HepG2 (cell line): Measurements from ENCODE around the gene MFSD12. TPM values are rescaled to one million over a fixed set of nuclear protein-coding genes. Genes with fewer than 3 reads are reported as not detected.
A peak's percentile ranks its signal among the peaks of the same experiment; 100 is the strongest.

Experiments used
- ATAC-seq: fragments of 200-7000 bp; cut with Tn5 transposase; 3 replicates; pipeline ENCODE4 v1.9.1; 2020; ENCODE audit warnings: mild to moderate bottlenecking, moderate library complexity
- BruUV-seq: library from RNA; stranded (reverse); fragments of 400-500 nt; replicated peaks from 2 replicates; lab custom pipeline; 2021; lab: Mats Ljungman, UMichigan
- CTCF ChIA-PET: fragments of 300-600 bp; formaldehyde crosslinking; extraction: SDS; loops from one replicate; lab custom pipeline; 2021; ENCODE audit warnings: low total read pairs, inconsistent platforms, low intra/inter-chr PET ratio; lab: Yijun Ruan, JAX
- POLR2A ChIA-PET: fragments of 350-600 bp; sonication (Branson Sonifier 250); formaldehyde crosslinking; loops from one replicate; lab custom pipeline; 2020; ENCODE audit warnings: antibody characterized with exemption, inconsistent platforms; lab: Yijun Ruan, JAX
- DNase-seq: peaks from one replicate; pipeline ENCODE4 v3.0.0-alpha.2; 2015; ENCODE audit warnings: low spot score
- FAIRE-seq: peaks from 3 replicates; lab custom pipeline; 2011; peaks lifted over from hg19 to GRCh38; lab: Jason Lieb, UNC
- H2AFZ ChIP-seq: one replicate; pipeline ENCODE4 v1.6.1; 2011; ENCODE audit warnings: low read length, inconsistent platforms
- H3K27ac ChIP-seq: fragments of 300-600 bp; 3 replicates; pipeline ENCODE4 v1.8.0; 2011; ENCODE audit warnings: mixed run types, mild to moderate bottlenecking, mixed read lengths, low read length, inconsistent platforms; ENCODE audit not compliant: insufficient read depth; ENCODE audit errors: extremely low read length
- H3K27me3 ChIP-seq, 2 experiments: fragments of 200-600 bp in 1 of 2; 2 replicates in 1 of 2; 3 replicates in 1 of 2; pipeline versions ENCODE4 v1.6.0 to v1.8.0; 2011; ENCODE audit warnings: low read length in 2 of 2, mild to moderate bottlenecking in 2 of 2, moderate library complexity in 2 of 2, inconsistent platforms in 1 of 2; ENCODE audit not compliant: insufficient read depth in 2 of 2, control insufficient read depth in 1 of 2
- H3K36me3 ChIP-seq, 2 experiments: fragments of 200-600 bp in 1 of 2; replicated peaks in 1 of 2; 2 replicates in 1 of 2; 3 replicates in 1 of 2; pipeline versions ENCODE4 v1.5.1 to v1.8.0; 2011; ENCODE audit warnings: low read length in 2 of 2, inconsistent platforms in 1 of 2; ENCODE audit not compliant: insufficient read depth in 2 of 2, control insufficient read depth in 1 of 2
- H3K4me1 ChIP-seq: 2 replicates; pipeline ENCODE4 v1.5.1; 2012; ENCODE audit warnings: low read length, inconsistent platforms; ENCODE audit not compliant: insufficient read depth
- H3K4me2 ChIP-seq: 2 replicates; pipeline ENCODE4 v1.6.0; 2011; ENCODE audit warnings: low read depth, low read length, inconsistent platforms
- H3K4me3 ChIP-seq, 3 experiments: fragments of 200-600 bp in 1 of 3; sonication (generic), shearing (Covaris generic) in 1 of 3; replicated peaks in 1 of 3; 2 replicates each; pipeline ENCODE4 v1.5.1; 2011 to 2016; ENCODE audit warnings: low read length in 3 of 3, inconsistent platforms in 2 of 3, low read depth in 2 of 3, mild to moderate bottlenecking in 2 of 3, control low read depth in 1 of 3, mixed read lengths in 1 of 3; ENCODE audit not compliant: insufficient read depth in 1 of 3
- H3K79me2 ChIP-seq: one replicate; pipeline ENCODE4 v1.6.1; 2011; ENCODE audit warnings: low read length, inconsistent platforms; ENCODE audit not compliant: insufficient read depth
- H3K9ac ChIP-seq: 2 replicates; pipeline ENCODE4 v1.6.0; 2011; ENCODE audit warnings: mild to moderate bottlenecking, low read depth, low read length, inconsistent platforms; ENCODE audit not compliant: insufficient read depth
- H3K9me3 ChIP-seq: 2 replicates; pipeline ENCODE4 v1.5.1; 2012; ENCODE audit warnings: mild to moderate bottlenecking, low read length
- H4K20me1 ChIP-seq: 2 replicates; pipeline ENCODE4 v1.6.0; 2011; ENCODE audit warnings: inconsistent platforms, mild to moderate bottlenecking, low read length, moderate library complexity; ENCODE audit not compliant: insufficient read depth
- AGO2 ChIP-seq: fragments of 200-400 bp; formaldehyde crosslinking; optimal IDR thresholded peaks from 2 replicates; pipeline ENCODE3; 2017; ENCODE audit warnings: mild to moderate bottlenecking, low read depth, low read length, moderate library complexity
- HNRNPL ChIP-seq: fragments of 200-400 bp; formaldehyde crosslinking; IDR thresholded peaks from 2 replicates; pipeline ENCODE4 v1.6.1; 2017; ENCODE audit warnings: mild to moderate bottlenecking, low read depth, low read length
- ZNF282 ChIP-seq: fragments of 450-650 bp; IDR thresholded peaks from 2 replicates; pipeline ENCODE4 v1.6.1; 2018; ENCODE audit not compliant: partially characterized antibody
- ZNF460 ChIP-seq: sonication (generic); formaldehyde crosslinking; IDR thresholded peaks from 2 replicates; pipeline ENCODE4 v1.5.1; 2020; ENCODE audit warnings: missing genetic modification reagents, mild to moderate bottlenecking, borderline replicate concordance
- ZZZ3 ChIP-seq: sonication (generic); formaldehyde crosslinking; IDR thresholded peaks from 2 replicates; pipeline ENCODE4 v1.4.0; 2020; ENCODE audit warnings: missing genetic modification reagents, mild to moderate bottlenecking, borderline replicate concordance
- WGBS: methylation state at CpG from one replicate; pipeline ENCODE4 v1.1.6; 2017; ENCODE audit warnings: low lambda C conversion rate; 5-methylcytosine and 5-hydroxymethylcytosine counted together
- in situ Hi-C: cut with HindIII; loops from 2 replicates; pipeline ENCODE4 v1.10.0; 2017; ENCODE audit warnings: low pct_unique_long_range_greater_than_20kb; ENCODE audit not compliant: extremely low pct_ligation_motif_present
- intact Hi-C: fragments of 100-400 bp; cut with micrococcal nuclease; formaldehyde crosslinking; loops from one replicate; pipeline ENCODE4 v1.10.0; 2022; ENCODE audit not compliant: unreplicated experiment
- polyA plus RNA-seq, 8 experiments: library from polyadenylated mRNA; depleted of rRNA in 3 of 8; stranded (reverse) in 7 of 8; unstranded in 1 of 8; fragments of >200 nt; fragmentation: Illumina TruSeq in 4 of 8; extraction: Trizol in 4 of 8; gene quantifications; 2 replicates each; pipeline versions ENCODE4 v1.2.1 to v1.2.3, GENCODE V29; 2011 to 2016; ENCODE audit warnings: low read depth in 4 of 8, missing spikeins in 1 of 8, mixed read lengths in 1 of 8; ENCODE audit not compliant: insufficient read depth in 1 of 8
- total RNA-seq, 5 experiments: library from RNA; depleted of rRNA; stranded (reverse); fragments of >200 nt; fragmentation: Illumina TruSeq; extraction: Trizol; gene quantifications; 2 replicates each; pipeline ENCODE4 v1.2.3, GENCODE V29; 2016; ENCODE audit warnings: low read depth in 1 of 5
- TF ChIP-seq, protein P1 (sequence below): sonication (generic); formaldehyde crosslinking; IDR thresholded peaks from 2 replicates; pipeline ENCODE4 v1.9.0; 2022; ENCODE audit warnings: missing genetic modification reagents, mild to moderate bottlenecking, borderline replicate concordance
- TF ChIP-seq, protein P2 (sequence below): sonication (generic); formaldehyde crosslinking; IDR thresholded peaks from 2 replicates; pipeline ENCODE4 v1.4.0; 2020; ENCODE audit warnings: missing genetic modification reagents
- TF ChIP-seq, protein P3 (sequence below): sonication (generic); formaldehyde crosslinking; IDR thresholded peaks from 2 replicates; pipeline ENCODE4 v1.4.0; 2020; ENCODE audit warnings: missing genetic modification reagents
- TF ChIP-seq, protein P4 (sequence below): sonication (generic); formaldehyde crosslinking; IDR thresholded peaks from 2 replicates; pipeline ENCODE4 v1.5.0; 2020; ENCODE audit warnings: missing genetic modification reagents, mild to moderate bottlenecking, borderline replicate concordance
- TF ChIP-seq, protein P5 (sequence below): sonication (generic); formaldehyde crosslinking; IDR thresholded peaks from 2 replicates; pipeline ENCODE4 v1.5.1; 2020; ENCODE audit warnings: mild to moderate bottlenecking, missing genetic modification reagents, moderate library complexity

Gene MFSD12
- total and polyA plus RNA-seq, 2 of the 13 experiments (the other 11 are each of a cell fraction or from before 2014, with no cell fraction given), result 27.2 to 29.1 TPM

DNA sequence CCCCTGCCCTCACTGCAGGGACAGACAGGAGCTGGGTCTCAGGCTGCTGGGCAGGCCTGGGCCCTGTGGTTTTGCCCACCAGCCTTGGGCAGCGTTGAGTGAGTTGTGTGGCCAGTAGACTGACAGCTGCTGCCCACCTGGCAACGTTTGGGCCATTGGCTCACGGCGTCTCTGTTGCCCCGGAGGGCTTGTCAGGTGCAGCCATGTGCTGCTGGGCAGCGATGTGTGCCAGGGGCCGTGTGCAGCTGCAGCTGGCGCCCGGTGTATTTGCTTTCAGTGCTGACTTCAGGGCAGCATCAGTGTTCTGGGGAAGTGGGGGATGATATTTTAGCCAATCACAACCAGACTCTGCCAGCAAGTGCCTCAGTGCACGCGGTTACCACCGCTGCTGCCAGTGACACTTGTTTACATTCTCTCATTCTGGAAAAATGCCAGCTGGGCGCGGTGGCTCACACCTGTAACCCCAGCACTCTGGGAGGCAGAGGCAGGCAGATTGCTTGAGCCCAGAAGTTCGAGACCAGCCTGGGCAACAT lies 40.6 kb downstream of the MFSD12 start:
- no TSS peak for BruUV-seq

More for the DNA sequence above, 40.6 kb downstream of the MFSD12 start:
- POLR2A ChIA-PET, result no interaction called here
- Histone ChIP-seq H3K4me1 (peaks cover 15% of the 10 kb centered on the region), H3K79me2 (peaks cover 58% of the 10 kb centered on the region), H3K36me3 (peaks cover 7 to 26% of the 10 kb centered on the region in 2 experiments; a peak in 4 of 5 replicates), H3K4me2 (no peak overlapping the region), H3K27ac (no peak overlapping the region), H2AFZ (no peak overlapping the region), H3K27me3 (no peaks in the 10 kb centered on the region), H4K20me1 (peaks cover 34% of the 10 kb centered on the region; the same call in 1 of the 2 replicates), H3K4me3 (no peak overlapping the region), H3K9ac (no peak overlapping the region), H3K9me3 (no peaks in the 10 kb centered on the region)
- WGBS, result 88% methylated on average over 9 of the region's 15 CpGs
- DNase-seq, result no peak
- intact Hi-C loops (no loop called here), in situ Hi-C loops (no loop called here)
- FAIRE-seq, result no peak
- no peak for ATAC-seq
- CTCF ChIA-PET, result no interaction called here
- TF ChIP-seq ZNF282 (no peak), AGO2 (peak; percentile 67), HNRNPL (0 out of 2 replicates have a peak, but pooled peaks have one; percentile 28), ZZZ3 (CRISPR knock-in tag) (no peak), ZNF460 (CRISPR knock-in tag) (peak; percentile 81)
- TF ChIP-seq, protein P1, sequence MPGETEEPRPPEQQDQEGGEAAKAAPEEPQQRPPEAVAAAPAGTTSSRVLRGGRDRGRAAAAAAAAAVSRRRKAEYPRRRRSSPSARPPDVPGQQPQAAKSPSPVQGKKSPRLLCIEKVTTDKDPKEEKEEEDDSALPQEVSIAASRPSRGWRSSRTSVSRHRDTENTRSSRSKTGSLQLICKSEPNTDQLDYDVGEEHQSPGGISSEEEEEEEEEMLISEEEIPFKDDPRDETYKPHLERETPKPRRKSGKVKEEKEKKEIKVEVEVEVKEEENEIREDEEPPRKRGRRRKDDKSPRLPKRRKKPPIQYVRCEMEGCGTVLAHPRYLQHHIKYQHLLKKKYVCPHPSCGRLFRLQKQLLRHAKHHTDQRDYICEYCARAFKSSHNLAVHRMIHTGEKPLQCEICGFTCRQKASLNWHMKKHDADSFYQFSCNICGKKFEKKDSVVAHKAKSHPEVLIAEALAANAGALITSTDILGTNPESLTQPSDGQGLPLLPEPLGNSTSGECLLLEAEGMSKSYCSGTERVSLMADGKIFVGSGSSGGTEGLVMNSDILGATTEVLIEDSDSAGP (CRISPR knock-in tag), result 0 out of 2 replicates have a peak, but pooled peaks have one; percentile 19
- TF ChIP-seq, protein P2, sequence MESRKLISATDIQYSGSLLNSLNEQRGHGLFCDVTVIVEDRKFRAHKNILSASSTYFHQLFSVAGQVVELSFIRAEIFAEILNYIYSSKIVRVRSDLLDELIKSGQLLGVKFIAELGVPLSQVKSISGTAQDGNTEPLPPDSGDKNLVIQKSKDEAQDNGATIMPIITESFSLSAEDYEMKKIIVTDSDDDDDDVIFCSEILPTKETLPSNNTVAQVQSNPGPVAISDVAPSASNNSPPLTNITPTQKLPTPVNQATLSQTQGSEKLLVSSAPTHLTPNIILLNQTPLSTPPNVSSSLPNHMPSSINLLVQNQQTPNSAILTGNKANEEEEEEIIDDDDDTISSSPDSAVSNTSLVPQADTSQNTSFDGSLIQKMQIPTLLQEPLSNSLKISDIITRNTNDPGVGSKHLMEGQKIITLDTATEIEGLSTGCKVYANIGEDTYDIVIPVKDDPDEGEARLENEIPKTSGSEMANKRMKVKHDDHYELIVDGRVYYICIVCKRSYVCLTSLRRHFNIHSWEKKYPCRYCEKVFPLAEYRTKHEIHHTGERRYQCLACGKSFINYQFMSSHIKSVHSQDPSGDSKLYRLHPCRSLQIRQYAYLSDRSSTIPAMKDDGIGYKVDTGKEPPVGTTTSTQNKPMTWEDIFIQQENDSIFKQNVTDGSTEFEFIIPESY (CRISPR knock-in tag), result peak; percentile 98
- TF ChIP-seq, protein P3, sequence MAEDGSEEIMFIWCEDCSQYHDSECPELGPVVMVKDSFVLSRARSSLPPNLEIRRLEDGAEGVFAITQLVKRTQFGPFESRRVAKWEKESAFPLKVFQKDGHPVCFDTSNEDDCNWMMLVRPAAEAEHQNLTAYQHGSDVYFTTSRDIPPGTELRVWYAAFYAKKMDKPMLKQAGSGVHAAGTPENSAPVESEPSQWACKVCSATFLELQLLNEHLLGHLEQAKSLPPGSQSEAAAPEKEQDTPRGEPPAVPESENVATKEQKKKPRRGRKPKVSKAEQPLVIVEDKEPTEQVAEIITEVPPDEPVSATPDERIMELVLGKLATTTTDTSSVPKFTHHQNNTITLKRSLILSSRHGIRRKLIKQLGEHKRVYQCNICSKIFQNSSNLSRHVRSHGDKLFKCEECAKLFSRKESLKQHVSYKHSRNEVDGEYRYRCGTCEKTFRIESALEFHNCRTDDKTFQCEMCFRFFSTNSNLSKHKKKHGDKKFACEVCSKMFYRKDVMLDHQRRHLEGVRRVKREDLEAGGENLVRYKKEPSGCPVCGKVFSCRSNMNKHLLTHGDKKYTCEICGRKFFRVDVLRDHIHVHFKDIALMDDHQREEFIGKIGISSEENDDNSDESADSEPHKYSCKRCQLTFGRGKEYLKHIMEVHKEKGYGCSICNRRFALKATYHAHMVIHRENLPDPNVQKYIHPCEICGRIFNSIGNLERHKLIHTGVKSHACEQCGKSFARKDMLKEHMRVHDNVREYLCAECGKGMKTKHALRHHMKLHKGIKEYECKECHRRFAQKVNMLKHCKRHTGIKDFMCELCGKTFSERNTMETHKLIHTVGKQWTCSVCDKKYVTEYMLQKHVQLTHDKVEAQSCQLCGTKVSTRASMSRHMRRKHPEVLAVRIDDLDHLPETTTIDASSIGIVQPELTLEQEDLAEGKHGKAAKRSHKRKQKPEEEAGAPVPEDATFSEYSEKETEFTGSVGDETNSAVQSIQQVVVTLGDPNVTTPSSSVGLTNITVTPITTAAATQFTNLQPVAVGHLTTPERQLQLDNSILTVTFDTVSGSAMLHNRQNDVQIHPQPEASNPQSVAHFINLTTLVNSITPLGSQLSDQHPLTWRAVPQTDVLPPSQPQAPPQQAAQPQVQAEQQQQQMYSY (CRISPR knock-in tag), result no peak
- TF ChIP-seq, protein P4, sequence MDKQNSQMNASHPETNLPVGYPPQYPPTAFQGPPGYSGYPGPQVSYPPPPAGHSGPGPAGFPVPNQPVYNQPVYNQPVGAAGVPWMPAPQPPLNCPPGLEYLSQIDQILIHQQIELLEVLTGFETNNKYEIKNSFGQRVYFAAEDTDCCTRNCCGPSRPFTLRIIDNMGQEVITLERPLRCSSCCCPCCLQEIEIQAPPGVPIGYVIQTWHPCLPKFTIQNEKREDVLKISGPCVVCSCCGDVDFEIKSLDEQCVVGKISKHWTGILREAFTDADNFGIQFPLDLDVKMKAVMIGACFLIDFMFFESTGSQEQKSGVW, result no peak
- TF ChIP-seq, protein P5, sequence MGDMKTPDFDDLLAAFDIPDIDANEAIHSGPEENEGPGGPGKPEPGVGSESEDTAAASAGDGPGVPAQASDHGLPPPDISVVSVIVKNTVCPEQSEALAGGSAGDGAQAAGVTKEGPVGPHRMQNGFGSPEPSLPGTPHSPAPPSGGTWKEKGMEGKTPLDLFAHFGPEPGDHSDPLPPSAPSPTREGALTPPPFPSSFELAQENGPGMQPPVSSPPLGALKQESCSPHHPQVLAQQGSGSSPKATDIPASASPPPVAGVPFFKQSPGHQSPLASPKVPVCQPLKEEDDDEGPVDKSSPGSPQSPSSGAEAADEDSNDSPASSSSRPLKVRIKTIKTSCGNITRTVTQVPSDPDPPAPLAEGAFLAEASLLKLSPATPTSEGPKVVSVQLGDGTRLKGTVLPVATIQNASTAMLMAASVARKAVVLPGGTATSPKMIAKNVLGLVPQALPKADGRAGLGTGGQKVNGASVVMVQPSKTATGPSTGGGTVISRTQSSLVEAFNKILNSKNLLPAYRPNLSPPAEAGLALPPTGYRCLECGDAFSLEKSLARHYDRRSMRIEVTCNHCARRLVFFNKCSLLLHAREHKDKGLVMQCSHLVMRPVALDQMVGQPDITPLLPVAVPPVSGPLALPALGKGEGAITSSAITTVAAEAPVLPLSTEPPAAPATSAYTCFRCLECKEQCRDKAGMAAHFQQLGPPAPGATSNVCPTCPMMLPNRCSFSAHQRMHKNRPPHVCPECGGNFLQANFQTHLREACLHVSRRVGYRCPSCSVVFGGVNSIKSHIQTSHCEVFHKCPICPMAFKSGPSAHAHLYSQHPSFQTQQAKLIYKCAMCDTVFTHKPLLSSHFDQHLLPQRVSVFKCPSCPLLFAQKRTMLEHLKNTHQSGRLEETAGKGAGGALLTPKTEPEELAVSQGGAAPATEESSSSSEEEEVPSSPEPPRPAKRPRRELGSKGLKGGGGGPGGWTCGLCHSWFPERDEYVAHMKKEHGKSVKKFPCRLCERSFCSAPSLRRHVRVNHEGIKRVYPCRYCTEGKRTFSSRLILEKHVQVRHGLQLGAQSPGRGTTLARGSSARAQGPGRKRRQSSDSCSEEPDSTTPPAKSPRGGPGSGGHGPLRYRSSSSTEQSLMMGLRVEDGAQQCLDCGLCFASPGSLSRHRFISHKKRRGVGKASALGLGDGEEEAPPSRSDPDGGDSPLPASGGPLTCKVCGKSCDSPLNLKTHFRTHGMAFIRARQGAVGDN, result peak; percentile 20; the same call in 1 of the 2 replicates
